H9 (cell line): ENCODE measurements around the gene DCP1B. TPM values are rescaled to one million over a fixed set of nuclear protein-coding genes. Genes with fewer than 3 reads are reported as not detected.

Experiments
- DNase-seq: peaks from one replicate; pipeline ENCODE4 v3.0.0-alpha.2; 2017
- H2AFZ ChIP-seq: one replicate; pipeline ENCODE4 v1.6.1; 2013; ENCODE audit warnings: mild to moderate bottlenecking, low read length, control low read depth, moderate library complexity
- H2AK5ac ChIP-seq: 2 replicates; pipeline ENCODE4 v1.6.1; 2013; ENCODE audit warnings: low read length, control low read depth, mixed read lengths; ENCODE audit not compliant: insufficient read length
- H2BK120ac ChIP-seq: one replicate; pipeline ENCODE4 v1.6.1; 2013; ENCODE audit warnings: low read depth, mild to moderate bottlenecking, low read length, control low read depth, inconsistent platforms; ENCODE audit not compliant: poor library complexity, severe bottlenecking
- H2BK12ac ChIP-seq: 2 replicates; pipeline ENCODE4 v1.6.1; 2013; ENCODE audit warnings: low read length, control low read depth, mixed read lengths, low read depth; ENCODE audit not compliant: insufficient read length
- H2BK15ac ChIP-seq: 2 replicates; pipeline ENCODE4 v1.6.1; 2013; ENCODE audit warnings: low read depth, low read length, control low read depth
- H2BK20ac ChIP-seq: one replicate; pipeline ENCODE4 v1.6.1; 2013; ENCODE audit warnings: low read depth, mild to moderate bottlenecking, low read length, control low read depth, inconsistent platforms; ENCODE audit not compliant: poor library complexity, severe bottlenecking
- H2BK5ac ChIP-seq: 2 replicates; pipeline ENCODE4 v1.6.1; 2013; ENCODE audit warnings: low read length, control low read depth, mixed read lengths; ENCODE audit not compliant: insufficient read length
- H3K14ac ChIP-seq: 2 replicates; pipeline ENCODE4 v1.6.1; 2013; ENCODE audit warnings: low read length, control low read depth; ENCODE audit not compliant: insufficient read depth
- H3K18ac ChIP-seq: 2 replicates; pipeline ENCODE4 v1.6.1; 2013; ENCODE audit warnings: low read depth, mild to moderate bottlenecking, mixed read lengths, low read length, control low read depth; ENCODE audit not compliant: insufficient read length
- H3K23ac ChIP-seq: 2 replicates; pipeline ENCODE4 v1.6.1; 2013; ENCODE audit warnings: low read length, control low read depth, mixed read lengths, low read depth; ENCODE audit not compliant: insufficient read length
- H3K23me2 ChIP-seq: 2 replicates; pipeline ENCODE4 v1.6.1; 2013; ENCODE audit warnings: low read depth, mild to moderate bottlenecking, mixed read lengths, low read length, control low read depth; ENCODE audit not compliant: insufficient read length, poor library complexity, severe bottlenecking
- H3K27ac ChIP-seq: 2 replicates; pipeline ENCODE4 v1.5.1; 2013; ENCODE audit warnings: low read length, control low read depth, mixed read lengths, low read depth; ENCODE audit not compliant: insufficient read length
- H3K27me3 ChIP-seq: 2 replicates; pipeline ENCODE4 v1.6.1; 2013; ENCODE audit warnings: low read length, control low read depth, inconsistent platforms; ENCODE audit not compliant: insufficient read depth
- H3K4ac ChIP-seq: 2 replicates; pipeline ENCODE4 v1.6.1; 2013; ENCODE audit warnings: low read depth, mild to moderate bottlenecking, control low read depth, inconsistent platforms, low read length, moderate library complexity
- H3K4me1 ChIP-seq: 2 replicates; pipeline ENCODE4 v1.6.1; 2013; ENCODE audit warnings: low read length, control low read depth, inconsistent platforms; ENCODE audit not compliant: insufficient read depth
- H3K4me2 ChIP-seq: 2 replicates; pipeline ENCODE4 v1.6.1; 2013; ENCODE audit warnings: low read length, control low read depth, mixed read lengths; ENCODE audit not compliant: insufficient read length, insufficient read depth
- H3K56ac ChIP-seq: 2 replicates; pipeline ENCODE4 v1.6.1; 2013; ENCODE audit warnings: low read depth, mild to moderate bottlenecking, mixed read lengths, low read length, control low read depth; ENCODE audit not compliant: insufficient read length
- H3K79me1 ChIP-seq: 2 replicates; pipeline ENCODE4 v1.6.1; 2013; ENCODE audit warnings: low read depth, mild to moderate bottlenecking, moderate library complexity, low read length, control low read depth, inconsistent platforms; ENCODE audit not compliant: insufficient read depth, poor library complexity, severe bottlenecking
- H3K79me2 ChIP-seq: 2 replicates; pipeline ENCODE4 v1.6.1; 2013; ENCODE audit warnings: low read length, control low read depth, inconsistent platforms; ENCODE audit not compliant: insufficient read depth
- H3K9ac ChIP-seq: 2 replicates; pipeline ENCODE4 v1.6.1; 2013; ENCODE audit warnings: low read length, control low read depth, mixed read lengths; ENCODE audit not compliant: insufficient read length; ENCODE audit errors: extremely low read depth
- H3K9me3 ChIP-seq: one replicate; pipeline ENCODE4 v1.6.1; 2013; ENCODE audit warnings: low read depth, low read length, inconsistent platforms; ENCODE audit not compliant: control insufficient read depth
- H3T11ph ChIP-seq: one replicate; pipeline ENCODE4 v1.6.1; 2013; ENCODE audit warnings: mild to moderate bottlenecking, low read length, control low read depth, inconsistent platforms
- H4K20me1 ChIP-seq: one replicate; pipeline ENCODE4 v1.6.1; 2013; ENCODE audit not compliant: control insufficient read depth, insufficient read length, insufficient read depth
- H4K5ac ChIP-seq: 2 replicates; pipeline ENCODE4 v1.6.1; 2013; ENCODE audit warnings: low read depth, mild to moderate bottlenecking, mixed read lengths, low read length, control low read depth; ENCODE audit not compliant: insufficient read length
- H4K8ac ChIP-seq: replicated peaks from 2 replicates; pipeline ENCODE4 v1.6.1; 2013; ENCODE audit warnings: low read length, control low read depth, mixed read lengths, low read depth; ENCODE audit not compliant: insufficient read length
- H4K91ac ChIP-seq: 2 replicates; pipeline ENCODE4 v1.6.1; 2013; ENCODE audit warnings: low read depth, mild to moderate bottlenecking, moderate library complexity, mixed read lengths, low read length, control low read depth; ENCODE audit not compliant: insufficient read length
- H3K27ac Mint-ChIP-seq, 3 experiments: 2 replicates in 2 of 3; 3 replicates in 1 of 3; pipeline ENCODE4 v1.8.0; 2020 to 2021; ENCODE audit warnings: mixed read lengths in 3 of 3, mild to moderate bottlenecking in 1 of 3, moderate library complexity in 1 of 3
- H3K27me3 Mint-ChIP-seq: 2 replicates; pipeline ENCODE4 v1.8.0; 2021; ENCODE audit warnings: low read depth, mild to moderate bottlenecking, moderate library complexity, mixed read lengths
- H3K36me3 Mint-ChIP-seq, 3 experiments: 2 replicates in 2 of 3; 3 replicates in 1 of 3; pipeline ENCODE4 v1.8.0; 2020 to 2021; ENCODE audit warnings: low read depth in 3 of 3, mixed read lengths in 3 of 3; ENCODE audit not compliant: insufficient read depth in 1 of 3
- H3K4me1 Mint-ChIP-seq, 2 experiments: 2 replicates each; pipeline ENCODE4 v1.8.0; 2020; ENCODE audit warnings: mixed read lengths in 2 of 2
- H3K4me3 Mint-ChIP-seq, 2 experiments: 2 replicates in 1 of 2; 3 replicates in 1 of 2; pipeline ENCODE4 v1.8.0; 2020 to 2021; ENCODE audit warnings: mild to moderate bottlenecking in 2 of 2, mixed read lengths in 2 of 2, moderate library complexity in 1 of 2
- H3K9me3 Mint-ChIP-seq, 2 experiments: 2 replicates in 1 of 2; 3 replicates in 1 of 2; pipeline ENCODE4 v1.8.0; 2020; ENCODE audit warnings: mild to moderate bottlenecking in 2 of 2, mixed read lengths in 2 of 2, moderate library complexity in 1 of 2
- CTCF ChIP-seq: fragments of 200-600 bp; sonication (generic); conservative IDR thresholded peaks from 3 replicates; pipeline ENCODE4 v1.8.0; 2021; ENCODE audit warnings: antibody characterized with exemption, mild to moderate bottlenecking
- WGBS: extraction: QIAGEN DNeasy Blood & Tissue Kit; methylation state at CpG from one replicate; pipeline ENCODE4 v1.1.7; 2013; ENCODE audit warnings: missing lambda C conversion rate, low lambda C conversion rate, mixed read lengths; ENCODE audit not compliant: insufficient read length; ENCODE audit errors: extremely low coverage; 5-methylcytosine and 5-hydroxymethylcytosine counted together
- total RNA-seq: library from RNA; stranded (reverse); gene quantifications from 2 replicates; pipeline ENCODE4 v1.2.1, GENCODE V29; 2021

DCP1B gene
- total RNA-seq, 1 experiment from 2014 or later, result 11.2 TPM

- no peak overlapping the region for H3K9ac ChIP-seq
- H3T11ph ChIP-seq, result no peak overlapping the region
- Mint-ChIP-seq H3K4me3 (no peak overlapping the region), H3K27me3 (no peaks in the 10 kb centered on the region; the same call in 1 of the 2 replicates), H3K9me3 (no peaks in the 10 kb centered on the region), H3K4me1 (peaks cover 17 to 45% of the 10 kb centered on the region in 2 experiments), H3K27ac (peak overlapping the region in 1 of 3 experiments; percentile 48; a peak in 1 of 7 replicates), H3K36me3 (peaks cover 0 to 6% (median 0%) of the 10 kb centered on the region in 3 experiments; a peak in 1 of 7 replicates)
- H3K27me3 ChIP-seq, result no peaks in the 10 kb centered on the region
- no peak overlapping the region for H4K8ac ChIP-seq
- H3K9me3 ChIP-seq, result no peaks in the 10 kb centered on the region
- no peak overlapping the region for H2AK5ac ChIP-seq
- H3K27ac ChIP-seq, result no peak overlapping the region
- H3K56ac ChIP-seq, result no peak overlapping the region
- TF ChIP-seq CTCF, result no peak
- no peaks in the 10 kb centered on the region for H4K20me1 ChIP-seq
- H3K79me1 ChIP-seq, result no peaks in the 10 kb centered on the region
- no peaks in the 10 kb centered on the region for H3K23me2 ChIP-seq
- H2BK5ac ChIP-seq, result no peak overlapping the region
- no peak overlapping the region for H4K91ac ChIP-seq
- no peak overlapping the region for H2BK12ac ChIP-seq
- no CpG with 5 or more reads among the region's 17 CpGs for WGBS
- no peak overlapping the region for H2BK15ac ChIP-seq
- no peak overlapping the region for H3K14ac ChIP-seq
- DNase-seq, result peak; percentile 23
- H2BK20ac ChIP-seq, result no peak overlapping the region
- no peak overlapping the region for H3K18ac ChIP-seq
- no peak overlapping the region for H4K5ac ChIP-seq
- no peak overlapping the region for H2BK120ac ChIP-seq
- no peak overlapping the region for H3K23ac ChIP-seq
- no peaks in the 10 kb centered on the region for H3K79me2 ChIP-seq
- H3K4ac ChIP-seq, result no peak overlapping the region
- H3K4me2 ChIP-seq, result no peak overlapping the region
- H2AFZ ChIP-seq, result no peak overlapping the region
- no peaks in the 10 kb centered on the region for H3K4me1 ChIP-seq
Measured at GRCh38 chr12:1914114-1914911, 89.9 kb downstream of the DCP1B start.
